Stimulated activated CD8-positive, alpha-beta memory T cell treated with anti-CD3 and anti-CD28 coated beads, Interleukin-7, amount 100 ng/mL, for 1 hour (primary cell): ENCODE measurements around the gene PBOV1.
"Not testable (repeated sequence)": the region's sequence is repeated elsewhere in the genome, so short reads cannot be mapped to it uniquely, and the experiment has no call there.

ENCODE experiments used
- DNase-seq, 2 donors: peaks; one replicate each; pipeline ENCODE4 v3.0.0-alpha.2; 2020; ENCODE audit warnings: low read depth in 2 of 2

The PBOV1 gene

GRCh38 chr6:138237463-138237862 lies 19.2 kb upstream of the PBOV1 start:
- DNase-seq, result no peak

GRCh38 chr6:138235693-138236092 lies 17.4 kb upstream of the PBOV1 start:
- no peak for DNase-seq

GRCh38 chr6:138235205-138235604 lies 16.9 kb upstream of the PBOV1 start:
- DNase-seq, result no peak

GRCh38 chr6:138234363-138234762 lies 16.1 kb upstream of the PBOV1 start:
- DNase-seq, result no peak

- no peak for DNase-seq
Measured at GRCh38 chr6:138231381-138231886, 13.1 kb upstream of the PBOV1 start.

GRCh38 chr6:138230759-138231380 lies 12.6 kb upstream of the PBOV1 start:
- DNase-seq, result no peak

- no peak for DNase-seq
Measured at GRCh38 chr6:138230221-138230620, 11.9 kb upstream of the PBOV1 start.

- no peak for DNase-seq
Measured at GRCh38 chr6:138229663-138230179, 11.4 kb upstream of the PBOV1 start.

GRCh38 chr6:138229072-138229471 lies 10.8 kb upstream of the PBOV1 start:
- no peak for DNase-seq

- DNase-seq, result no peak
Measured at GRCh38 chr6:138227316-138227781, 9.1 kb upstream of the PBOV1 start.

GRCh38 chr6:138226700-138227315 lies 8.5 kb upstream of the PBOV1 start:
- DNase-seq, result no peak

GRCh38 chr6:138225953-138226352 lies 7.7 kb upstream of the PBOV1 start:
- no peak for DNase-seq

- no peak for DNase-seq
Measured at GRCh38 chr6:138222901-138223546, 4.7 kb upstream of the PBOV1 start.

- DNase-seq, result no peak
Measured at GRCh38 chr6:138219901-138220300, 1.6 kb upstream of the PBOV1 start.

GRCh38 chr6:138219398-138219797 lies 1.1 kb upstream of the PBOV1 start:
- no peak for DNase-seq

- DNase-seq, result no peak
Measured at GRCh38 chr6:138215093-138215782, 3.1 kb downstream of the PBOV1 start.

GRCh38 chr6:138212530-138212929 lies 5.8 kb downstream of the PBOV1 start:
- not testable (repeated sequence) for DNase-seq

- DNase-seq, result no peak
Measured at GRCh38 chr6:138211601-138212000, 6.7 kb downstream of the PBOV1 start.

GRCh38 chr6:138211048-138211581 lies 7.2 kb downstream of the PBOV1 start:
- no peak for DNase-seq

GRCh38 chr6:138206862-138207261 lies 11.4 kb downstream of the PBOV1 start:
- no peak for DNase-seq

GRCh38 chr6:138205437-138206094 lies 12.7 kb downstream of the PBOV1 start:
- DNase-seq, result no peak
